ENCODE results near the gene KIFAP3. TPM values are rescaled to one million over a fixed set of nuclear protein-coding genes. Genes with fewer than 3 reads are reported as not detected.

The KIFAP3 gene
- total RNA-seq, 1 donor from 2014 or later, result 25.6 TPM

GRCh38 chr1:170030212-170030611 lies 44.3 kb downstream of the KIFAP3 start:
- H3K27ac ChIP-seq, result no peak overlapping the region
- peaks cover 11% of the 10 kb centered on the region for H3K9me3 ChIP-seq
- H3K4me1 ChIP-seq, result no peaks in the 10 kb centered on the region
- ATAC-seq, result no peak
- no peaks in the 10 kb centered on the region for H3K27me3 ChIP-seq
- no peak overlapping the region for H3K4me3 ChIP-seq
- intact Hi-C loops (cut with DNase I), result no loop called here
- H3K36me3 ChIP-seq, result peaks cover 5% of the 10 kb centered on the region
- TF ChIP-seq CTCF (IDR thresholded peaks at IDR 0.05), result no peak
- DNase-seq, result no peak

- no peak overlapping the region for H3K27ac ChIP-seq
- H3K4me3 ChIP-seq, result no peak overlapping the region
- ATAC-seq, result no peak
- peaks cover 11% of the 10 kb centered on the region for H3K9me3 ChIP-seq
- H3K36me3 ChIP-seq, result peaks cover 13% of the 10 kb centered on the region
- no peak for DNase-seq
- no peaks in the 10 kb centered on the region for H3K4me1 ChIP-seq
- no peaks in the 10 kb centered on the region for H3K27me3 ChIP-seq
- TF ChIP-seq CTCF (IDR thresholded peaks at IDR 0.05), result no peak
- intact Hi-C loops (cut with DNase I), result no loop called here
Measured at GRCh38 chr1:170027760-170028159, 46.7 kb downstream of the KIFAP3 start.

DNA sequence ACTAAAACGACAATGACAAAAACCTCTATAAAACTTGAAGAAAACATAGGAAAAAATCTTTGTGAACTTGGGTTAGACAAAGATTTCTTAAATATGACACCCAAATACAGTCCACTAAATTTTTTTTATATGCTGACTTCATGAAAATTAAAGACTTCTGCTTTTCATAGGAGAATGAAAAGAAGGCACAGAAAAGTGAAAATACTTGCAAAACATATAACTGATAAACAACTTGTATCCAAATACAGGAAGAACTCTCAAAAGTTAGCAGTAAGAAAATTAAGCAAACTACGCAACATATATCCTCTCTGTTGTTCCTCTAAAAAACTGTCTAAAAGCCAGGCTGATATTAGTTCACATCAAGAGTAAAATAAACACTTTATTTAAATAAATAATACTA lies 53.6 kb downstream of the KIFAP3 start:
- Histone ChIP-seq H3K27me3 (no peaks in the 10 kb centered on the region), H3K4me1 (no peaks in the 10 kb centered on the region), H3K36me3 (peaks cover 19% of the 10 kb centered on the region), H3K27ac (no peak overlapping the region), H3K4me3 (no peak overlapping the region), H3K9me3 (peaks cover 10% of the 10 kb centered on the region)
- no peak for TF ChIP-seq CTCF (IDR thresholded peaks at IDR 0.05)
- intact Hi-C loops (cut with DNase I), result no loop called here
- ATAC-seq (no peak), DNase-seq (no peak)

- no peak overlapping the region for H3K4me3 ChIP-seq
- TF ChIP-seq CTCF (IDR thresholded peaks at IDR 0.05), result no peak
- H3K4me1 ChIP-seq, result no peaks in the 10 kb centered on the region
- peaks cover 10% of the 10 kb centered on the region for H3K9me3 ChIP-seq
- DNase-seq (no peak), ATAC-seq (no peak)
- H3K27ac ChIP-seq, result no peak overlapping the region
- peaks cover 18% of the 10 kb centered on the region for H3K36me3 ChIP-seq
- no peaks in the 10 kb centered on the region for H3K27me3 ChIP-seq
- intact Hi-C loops (cut with DNase I), result no loop called here
Measured at GRCh38 chr1:170017478-170017877, 57.0 kb downstream of the KIFAP3 start.

DNA sequence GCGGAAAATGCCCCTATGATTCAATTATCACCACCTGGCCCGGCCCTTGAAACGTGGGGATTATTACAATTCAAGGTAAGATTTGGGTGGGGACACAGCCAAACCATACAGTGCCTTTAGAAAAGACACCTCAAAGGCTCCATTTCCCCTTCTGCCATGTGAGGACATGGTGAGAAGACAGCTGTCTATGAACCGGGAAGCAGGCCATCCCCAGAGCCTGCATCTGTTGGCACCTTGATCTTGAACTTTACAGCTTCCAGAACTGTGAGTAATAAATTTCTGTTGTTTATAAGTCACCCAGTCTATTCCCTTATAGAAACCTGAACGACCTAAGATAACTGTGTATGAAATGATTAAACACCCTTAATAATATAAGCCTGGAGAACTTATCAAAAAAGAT lies 61.6 kb downstream of the KIFAP3 start:
- Histone ChIP-seq H3K36me3 (peaks cover 18% of the 10 kb centered on the region), H3K4me3 (no peak overlapping the region), H3K9me3 (no peaks in the 10 kb centered on the region), H3K4me1 (no peaks in the 10 kb centered on the region), H3K27ac (no peak overlapping the region), H3K27me3 (no peaks in the 10 kb centered on the region)
- DNase-seq, result no peak
- no peak for TF ChIP-seq CTCF (IDR thresholded peaks at IDR 0.05)
- intact Hi-C loops (cut with DNase I), result no loop called here
- ATAC-seq, result no peak

GRCh38 chr1:170010443-170010842 lies 64.1 kb downstream of the KIFAP3 start:
- intact Hi-C loops (cut with DNase I), result no loop called here

More at GRCh38 chr1:170010443-170010842, 64.1 kb downstream of the KIFAP3 start:
- no peaks in the 10 kb centered on the region for H3K27me3 ChIP-seq
- no peaks in the 10 kb centered on the region for H3K9me3 ChIP-seq
- H3K27ac ChIP-seq, result no peak overlapping the region
- ATAC-seq (no peak), DNase-seq (no peak)
- H3K36me3 ChIP-seq, result peaks cover 8% of the 10 kb centered on the region
- no peaks in the 10 kb centered on the region for H3K4me1 ChIP-seq
- peak; percentile 41 for TF ChIP-seq CTCF (IDR thresholded peaks at IDR 0.05)
- H3K4me3 ChIP-seq, result no peak overlapping the region

All from upper lobe of right lung (tissue), 1 donor.